Activated CD4-positive, alpha-beta memory T cell treated with anti-CD3 and anti-CD28 coated beads, Interleukin-2, amount 10 ng/mL, durations not matched to agents 7 days and 5 days (primary cell): Measurements from ENCODE around the gene CHCHD6. TPM values are rescaled to one million over a fixed set of nuclear protein-coding genes. Genes with fewer than 3 reads are reported as not detected.
A peak's percentile ranks its signal among the peaks of the same experiment; 100 is the strongest.

Experiments
- CTCF ChIA-PET: fragments of 350-600 bp; sonication (Branson Sonifier 250); formaldehyde crosslinking; loops from one replicate; lab custom pipeline; 2021; ENCODE audit warnings: antibody characterized with exemption, inconsistent platforms; lab: Charles Lee
- POLR2A ChIA-PET: fragments of 350-600 bp; sonication (Branson Sonifier 250); formaldehyde crosslinking; loops from one replicate; lab custom pipeline; 2021; ENCODE audit warnings: antibody characterized with exemption; lab: Charles Lee
- DNase-seq: peaks from one replicate; pipeline ENCODE4 v3.0.0-alpha.2; 2020
- H3K27ac Mint-ChIP-seq: one replicate; pipeline ENCODE4 v1.8.0; 2021; ENCODE audit warnings: mild to moderate bottlenecking, mixed read lengths
- H3K27me3 Mint-ChIP-seq: one replicate; pipeline ENCODE4 v1.8.0; 2021; ENCODE audit warnings: mixed read lengths
- H3K36me3 Mint-ChIP-seq: one replicate; pipeline ENCODE4 v1.8.0; 2021; ENCODE audit warnings: low read depth, mixed read lengths
- H3K4me1 Mint-ChIP-seq: one replicate; pipeline ENCODE4 v1.8.0; 2021; ENCODE audit warnings: mixed read lengths
- H3K4me3 Mint-ChIP-seq: one replicate; pipeline ENCODE4 v1.8.0; 2021; ENCODE audit warnings: mild to moderate bottlenecking, mixed read lengths
- H3K9me3 Mint-ChIP-seq: one replicate; pipeline ENCODE4 v1.8.0; 2021; ENCODE audit warnings: mixed read lengths
- total RNA-seq, 2 experiments: library from RNA; stranded (reverse); gene quantifications; one replicate each; pipeline ENCODE4 v1.2.3, GENCODE V29; 2021

The CHCHD6 gene
- total RNA-seq, 2 experiments from 2014 or later = 4.0 to 4.1 TPM

DNA sequence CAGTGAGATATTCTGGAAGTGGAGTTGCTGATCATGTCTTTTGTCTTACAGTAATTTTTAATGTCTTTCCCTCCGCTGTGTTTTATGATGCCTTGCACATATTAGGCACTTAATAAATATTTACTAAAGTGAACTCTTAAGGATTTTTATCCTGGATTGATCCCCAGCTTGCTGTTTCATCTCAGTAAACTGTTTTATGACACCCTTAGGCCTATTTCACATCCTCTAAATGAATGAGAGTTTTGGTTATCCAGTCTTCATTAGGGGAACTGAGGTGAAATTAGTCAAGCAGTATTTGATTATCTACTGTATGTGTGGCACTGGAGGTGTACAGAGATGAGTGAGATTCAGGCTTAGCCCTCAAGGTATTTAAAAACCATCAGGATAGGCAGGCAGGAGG lies 19.8 kb downstream of the CHCHD6 start:
- ChIA-PET POLR2A (no interaction called here), CTCF (no interaction called here)
- Mint-ChIP-seq H3K36me3 (no peaks in the 10 kb centered on the region), H3K4me3 (no peak overlapping the region), H3K27ac (no peak overlapping the region), H3K27me3 (no peaks in the 10 kb centered on the region), H3K9me3 (no peaks in the 10 kb centered on the region), H3K4me1 (no peaks in the 10 kb centered on the region)
- no peak for DNase-seq

DNA sequence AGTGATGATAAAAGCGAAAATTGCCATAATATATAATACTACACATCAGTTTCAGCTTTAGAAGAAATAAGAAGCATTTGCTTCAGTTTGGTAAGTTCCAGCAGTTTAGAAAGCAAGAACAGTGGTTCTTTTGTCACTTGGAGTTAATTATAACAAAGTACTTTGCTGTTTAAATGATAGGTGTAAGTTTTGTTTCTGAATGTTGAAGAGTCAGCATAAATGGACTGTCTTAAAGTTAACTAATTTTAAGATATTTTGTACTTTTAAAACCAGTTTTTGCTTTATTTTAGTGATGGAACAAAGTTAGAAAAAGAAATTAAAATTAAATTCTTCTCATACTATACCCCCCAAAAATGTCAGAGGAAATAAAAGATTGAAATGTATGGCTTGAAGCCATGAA lies 24.6 kb downstream of the CHCHD6 start:
- ChIA-PET CTCF (no interaction called here), POLR2A (no interaction called here)
- Mint-ChIP-seq H3K9me3 (no peaks in the 10 kb centered on the region), H3K27ac (no peak overlapping the region), H3K4me1 (peaks cover 8% of the 10 kb centered on the region), H3K36me3 (no peaks in the 10 kb centered on the region), H3K4me3 (no peak overlapping the region), H3K27me3 (no peaks in the 10 kb centered on the region)
- no peak for DNase-seq

DNA sequence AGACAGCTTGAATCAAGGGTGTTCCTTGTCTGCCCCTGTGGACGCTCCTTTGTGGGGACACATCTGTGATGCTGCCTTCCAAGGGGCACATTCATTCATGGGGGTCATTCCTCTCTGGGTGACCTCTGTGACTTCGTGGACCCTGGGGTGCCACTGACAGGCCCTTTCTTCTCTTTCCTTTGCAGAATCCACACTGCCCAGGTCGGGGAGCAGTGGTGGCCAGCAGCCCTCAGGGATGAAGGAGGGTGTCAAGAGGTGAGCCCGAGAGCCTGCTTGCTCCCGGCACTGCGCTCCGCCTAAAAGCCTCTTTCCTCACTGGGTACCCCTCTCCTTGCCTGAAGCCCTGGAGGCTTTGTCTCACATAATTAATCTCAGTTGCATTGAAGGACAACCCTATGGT lies 26.3 kb downstream of the CHCHD6 start:
- no peaks in the 10 kb centered on the region for H3K9me3 Mint-ChIP-seq
- H3K27me3 Mint-ChIP-seq = no peaks in the 10 kb centered on the region
- ChIA-PET CTCF (no interaction called here), POLR2A (no interaction called here)
- DNase-seq = no peak
- H3K4me1 Mint-ChIP-seq = peaks cover 8% of the 10 kb centered on the region
- no peak overlapping the region for H3K4me3 Mint-ChIP-seq
- H3K36me3 Mint-ChIP-seq = no peaks in the 10 kb centered on the region
- no peak overlapping the region for H3K27ac Mint-ChIP-seq

DNA sequence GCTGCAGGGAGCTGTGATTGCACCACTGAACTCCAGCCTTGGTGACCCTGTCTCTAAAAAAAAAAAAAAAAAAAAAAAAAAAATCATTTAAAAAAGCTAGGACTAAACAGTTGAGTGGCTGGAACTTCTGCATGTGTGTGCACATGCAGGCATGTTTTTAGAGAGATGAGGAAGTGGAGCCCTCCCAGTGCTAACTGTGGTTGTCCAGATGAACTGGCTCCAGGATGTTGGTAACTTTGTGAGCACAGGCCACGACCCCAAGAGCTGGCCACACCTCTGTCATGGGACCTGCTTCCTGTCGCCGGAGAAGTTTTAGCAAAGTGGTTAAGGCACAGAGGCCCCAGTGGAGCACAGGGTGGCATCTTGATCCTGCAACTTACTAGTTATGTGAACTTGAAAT lies 27.0 kb downstream of the CHCHD6 start:
- H3K36me3 Mint-ChIP-seq = no peaks in the 10 kb centered on the region
- H3K4me3 Mint-ChIP-seq = no peak overlapping the region
- H3K9me3 Mint-ChIP-seq = no peaks in the 10 kb centered on the region
- CTCF ChIA-PET = interaction anchor here (0.7 kb wide), 1 partner anchor 220 kb away, joined by 6 read pairs; no protein-coding TSS in a partner anchor
- peak overlapping the region; percentile 6 for H3K27ac Mint-ChIP-seq
- H3K4me1 Mint-ChIP-seq = peaks cover 8% of the 10 kb centered on the region
- DNase-seq = peak; percentile 18
- H3K27me3 Mint-ChIP-seq = no peaks in the 10 kb centered on the region
- POLR2A ChIA-PET = no interaction called here

DNA sequence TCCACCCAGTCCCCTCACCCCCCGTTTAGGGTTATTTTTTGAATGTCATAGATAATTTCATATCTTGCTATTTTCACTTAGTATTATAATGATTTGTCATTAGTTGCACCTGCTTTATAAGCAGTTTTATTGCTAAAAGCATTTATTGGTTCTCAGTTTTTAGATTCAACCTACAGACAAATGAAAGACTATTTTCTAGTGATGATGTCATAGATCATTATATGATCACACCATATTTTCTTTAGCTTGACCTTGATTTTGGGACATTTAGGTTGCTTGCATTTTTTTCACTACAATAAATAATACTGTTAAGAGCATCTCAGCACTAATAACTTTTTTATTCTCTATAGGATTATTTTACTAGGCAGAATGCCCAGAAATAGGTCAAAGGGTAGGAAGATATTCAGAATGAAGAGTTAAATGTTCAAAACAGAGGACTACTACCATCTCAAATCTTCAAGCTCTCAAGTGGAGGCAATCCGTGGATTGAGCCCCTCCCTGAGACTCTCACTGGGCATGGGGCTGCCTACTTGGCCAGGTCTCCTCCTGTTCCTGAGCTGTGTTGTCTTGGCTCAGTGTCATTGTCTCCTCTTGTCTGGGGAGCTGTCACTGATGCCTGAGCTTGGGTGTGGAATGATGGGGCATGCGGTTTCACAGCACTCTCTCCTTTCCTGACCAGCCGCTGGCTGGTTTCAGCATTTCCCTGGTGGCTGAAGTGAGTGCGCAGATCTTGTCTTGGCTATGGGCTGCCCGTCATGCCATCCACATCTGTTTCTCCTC lies 28.4 kb downstream of the CHCHD6 start:
- no peak for DNase-seq
- Mint-ChIP-seq H3K27ac (no peak overlapping the region), H3K4me3 (no peak overlapping the region), H3K27me3 (no peaks in the 10 kb centered on the region), H3K36me3 (peaks cover 4% of the 10 kb centered on the region), H3K4me1 (peaks cover 8% of the 10 kb centered on the region), H3K9me3 (no peaks in the 10 kb centered on the region)
- ChIA-PET CTCF (no interaction called here), POLR2A (no interaction called here)

DNA sequence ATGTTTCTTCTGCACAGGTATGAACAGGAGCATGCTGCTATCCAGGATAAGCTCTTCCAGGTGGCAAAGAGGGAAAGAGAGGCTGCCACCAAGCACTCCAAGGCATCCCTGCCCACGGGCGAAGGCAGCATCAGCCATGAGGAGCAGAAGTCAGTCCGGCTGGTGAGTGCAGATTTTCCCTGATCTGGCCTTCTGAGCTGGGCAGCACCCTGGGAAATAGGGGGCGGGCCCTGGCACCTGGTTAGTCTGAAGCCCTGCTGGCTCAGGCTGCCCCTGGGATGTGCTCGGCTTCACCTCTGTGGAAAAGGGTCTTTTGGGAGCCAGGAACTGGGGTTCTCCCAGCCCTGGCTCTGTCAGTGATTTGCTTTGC lies 29.0 kb downstream of the CHCHD6 start:
- Mint-ChIP-seq H3K9me3 (no peaks in the 10 kb centered on the region), H3K4me3 (no peak overlapping the region), H3K27ac (no peak overlapping the region), H3K4me1 (peaks cover 8% of the 10 kb centered on the region), H3K36me3 (peaks cover 5% of the 10 kb centered on the region), H3K27me3 (no peaks in the 10 kb centered on the region)
- DNase-seq = no peak
- POLR2A ChIA-PET = no interaction called here
- CTCF ChIA-PET = no interaction called here

DNA sequence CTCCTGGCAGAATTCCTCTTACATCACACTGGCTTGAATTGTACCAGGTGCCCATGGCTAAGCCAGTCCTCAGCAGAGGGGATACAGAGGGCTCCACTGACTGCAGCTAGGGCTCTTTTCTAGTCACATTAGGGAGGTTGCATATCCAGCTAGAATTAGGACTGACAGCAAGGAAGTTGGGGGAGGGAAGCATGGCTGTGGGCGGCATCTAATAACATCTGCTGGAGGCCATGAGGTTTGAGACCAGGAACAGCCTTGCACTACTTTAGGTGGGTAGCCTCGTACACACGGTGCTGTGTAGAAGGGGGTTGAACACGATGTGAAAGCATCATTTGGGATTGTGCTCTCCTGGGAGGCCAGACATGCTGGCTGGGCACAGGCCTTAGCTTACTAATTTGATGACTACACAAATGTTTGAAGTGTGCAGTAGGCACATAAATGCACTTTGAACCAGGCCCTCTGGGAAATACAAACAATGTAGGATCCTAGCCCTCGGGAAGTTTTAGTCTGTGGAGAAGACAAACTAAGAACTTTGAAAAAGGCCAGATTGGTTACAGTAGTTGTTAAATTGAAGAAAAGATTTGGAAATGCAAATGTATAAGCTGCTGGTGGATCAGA lies 30.2 kb downstream of the CHCHD6 start:
- DNase-seq = no peak
- Mint-ChIP-seq H3K4me1 (peaks cover 8% of the 10 kb centered on the region), H3K27me3 (no peaks in the 10 kb centered on the region), H3K4me3 (no peak overlapping the region), H3K9me3 (no peaks in the 10 kb centered on the region), H3K27ac (no peak overlapping the region), H3K36me3 (peaks cover 5% of the 10 kb centered on the region)
- POLR2A ChIA-PET = no interaction called here
- CTCF ChIA-PET = interaction anchor here (1.8 kb wide), 1 partner anchor 248 kb away, joined by 4 read pairs; the partner anchor contains the start of gene PLXNA1

DNA sequence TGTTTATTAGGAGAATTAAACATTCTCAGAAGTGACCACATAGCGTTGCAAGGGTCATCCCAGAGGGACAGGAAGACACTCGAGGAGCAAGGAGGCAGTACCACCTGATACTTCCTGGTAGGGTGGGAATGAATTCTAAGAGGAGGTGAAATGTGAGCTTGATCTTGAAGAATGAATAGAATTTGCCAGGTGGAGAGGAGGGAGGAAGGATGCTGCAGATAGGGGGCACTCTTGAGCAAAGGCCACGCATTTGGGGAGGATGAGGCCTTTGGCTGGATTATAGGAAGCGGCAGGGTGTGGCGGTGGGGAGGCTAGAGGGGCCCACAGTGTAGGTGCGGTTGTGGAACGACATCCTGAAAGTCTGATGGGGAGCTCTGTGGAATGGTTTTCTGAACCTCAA lies 33.5 kb downstream of the CHCHD6 start:
- Mint-ChIP-seq H3K4me1 (no peaks in the 10 kb centered on the region), H3K9me3 (peaks cover 3% of the 10 kb centered on the region), H3K4me3 (no peak overlapping the region), H3K27me3 (no peaks in the 10 kb centered on the region), H3K36me3 (peaks cover 5% of the 10 kb centered on the region), H3K27ac (no peak overlapping the region)
- ChIA-PET CTCF (no interaction called here), POLR2A (no interaction called here)
- DNase-seq = no peak

DNA sequence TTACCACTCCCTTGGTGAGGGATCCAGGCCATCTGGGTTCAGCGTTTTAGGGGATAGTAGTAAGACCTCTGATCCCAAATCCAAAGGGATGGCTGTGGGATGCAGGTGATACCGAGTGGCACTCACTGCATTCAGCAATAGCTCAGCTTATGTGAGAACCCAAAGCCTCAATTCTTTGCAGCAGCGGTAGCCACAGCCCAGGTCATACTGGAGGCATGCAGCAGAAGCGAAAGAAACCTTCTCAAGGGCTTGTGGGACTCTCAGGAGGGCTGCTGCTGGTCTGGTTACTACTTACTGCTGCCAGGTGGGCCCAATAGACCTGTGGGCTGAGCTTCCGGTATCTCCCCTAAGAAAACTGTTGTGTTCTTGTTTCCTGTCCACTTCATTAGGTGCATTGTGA lies 38.0 kb downstream of the CHCHD6 start:
- H3K27me3 Mint-ChIP-seq = no peaks in the 10 kb centered on the region
- DNase-seq = no peak
- H3K36me3 Mint-ChIP-seq = peaks cover 3% of the 10 kb centered on the region
- ChIA-PET POLR2A (no interaction called here), CTCF (no interaction called here)
- H3K4me3 Mint-ChIP-seq = no peak overlapping the region
- no peak overlapping the region for H3K27ac Mint-ChIP-seq
- peaks cover 3% of the 10 kb centered on the region for H3K9me3 Mint-ChIP-seq
- no peaks in the 10 kb centered on the region for H3K4me1 Mint-ChIP-seq

DNA sequence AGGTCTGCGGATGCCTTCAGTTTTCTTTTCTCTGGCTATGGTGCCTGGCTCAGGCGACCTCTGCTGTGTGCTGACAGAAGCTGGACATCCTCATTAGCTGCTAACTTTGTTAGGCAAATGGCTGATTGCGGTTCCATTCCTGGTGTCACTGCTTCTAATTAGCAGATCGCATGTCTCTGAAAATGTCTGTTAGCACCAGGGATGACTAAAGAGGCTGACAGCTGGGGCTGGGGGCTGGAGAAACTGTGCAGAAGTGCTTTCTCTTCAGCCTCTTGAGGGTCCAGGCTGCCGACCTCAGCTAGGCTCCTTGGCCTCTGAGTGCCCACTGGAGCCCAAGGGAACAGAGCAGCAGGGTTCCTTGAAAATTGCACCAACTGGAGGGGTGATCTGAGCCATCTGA lies 39.3 kb downstream of the CHCHD6 start:
- POLR2A ChIA-PET = no interaction called here
- H3K27ac Mint-ChIP-seq = no peak overlapping the region
- H3K27me3 Mint-ChIP-seq = no peaks in the 10 kb centered on the region
- H3K4me1 Mint-ChIP-seq = no peaks in the 10 kb centered on the region
- H3K4me3 Mint-ChIP-seq = no peak overlapping the region
- H3K9me3 Mint-ChIP-seq = peaks cover 3% of the 10 kb centered on the region
- no peak for DNase-seq
- no peaks in the 10 kb centered on the region for H3K36me3 Mint-ChIP-seq
- CTCF ChIA-PET = no interaction called here

DNA sequence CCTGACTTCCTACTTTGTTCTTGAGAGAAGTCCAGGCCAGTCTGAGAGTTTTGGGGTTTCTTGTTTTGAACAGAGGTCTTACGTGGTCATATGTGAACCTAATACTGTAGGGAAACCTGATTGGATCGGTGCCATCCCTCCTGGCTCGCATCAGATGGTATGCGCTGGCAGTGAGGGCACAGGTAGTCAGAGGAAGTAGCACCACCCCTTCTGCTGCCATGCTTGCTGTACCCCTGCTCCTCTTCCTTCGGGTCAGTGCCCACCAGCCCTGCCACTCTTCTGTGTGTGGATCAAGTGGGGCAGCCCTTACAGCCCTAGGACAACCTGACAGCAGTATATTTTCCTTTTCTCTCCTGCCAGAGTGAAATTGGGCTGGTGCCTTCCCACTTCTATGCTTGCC lies 39.7 kb downstream of the CHCHD6 start:
- H3K27me3 Mint-ChIP-seq = no peaks in the 10 kb centered on the region
- H3K4me1 Mint-ChIP-seq = peaks cover 2% of the 10 kb centered on the region
- peaks cover 3% of the 10 kb centered on the region for H3K9me3 Mint-ChIP-seq
- H3K36me3 Mint-ChIP-seq = no peaks in the 10 kb centered on the region
- ChIA-PET CTCF (no interaction called here), POLR2A (no interaction called here)
- H3K4me3 Mint-ChIP-seq = no peak overlapping the region
- no peak for DNase-seq
- H3K27ac Mint-ChIP-seq = no peak overlapping the region

DNA sequence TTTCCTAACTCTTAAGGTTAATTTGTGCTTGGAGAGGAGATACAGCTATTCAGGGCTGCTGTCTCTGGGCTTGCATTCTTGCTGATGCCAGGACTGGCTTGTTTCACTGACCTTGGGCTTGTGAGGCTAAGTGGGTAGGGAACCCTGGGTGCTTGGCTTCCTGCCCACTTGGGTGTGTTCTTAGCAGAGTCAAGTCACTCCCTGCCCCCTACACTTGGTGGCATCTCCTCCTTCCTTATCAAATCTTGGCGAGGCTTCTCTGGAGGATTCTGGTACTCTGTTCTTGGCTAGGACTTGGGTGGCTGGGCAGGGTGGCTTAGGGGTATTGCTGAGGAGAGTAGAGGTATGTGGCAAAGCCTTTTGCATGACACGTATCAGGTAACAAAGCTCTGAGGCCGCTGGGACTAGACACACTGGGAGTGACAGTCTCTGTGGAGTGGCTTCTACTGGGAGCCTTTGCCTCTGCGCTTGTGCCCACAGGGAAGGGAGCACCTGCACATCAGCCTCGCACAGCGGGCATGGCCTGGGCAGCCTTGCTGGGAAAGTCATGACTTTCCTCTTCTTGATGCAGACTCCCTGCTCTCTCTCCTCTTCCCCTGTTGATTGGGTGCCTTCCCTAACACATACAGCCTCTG lies 41.8 kb downstream of the CHCHD6 start:
- Mint-ChIP-seq H3K9me3 (no peaks in the 10 kb centered on the region), H3K27ac (no peak overlapping the region), H3K4me3 (no peak overlapping the region), H3K4me1 (peaks cover 7% of the 10 kb centered on the region), H3K36me3 (no peaks in the 10 kb centered on the region), H3K27me3 (no peaks in the 10 kb centered on the region)
- CTCF ChIA-PET = no interaction called here
- POLR2A ChIA-PET = no interaction called here
- no peak for DNase-seq

DNA sequence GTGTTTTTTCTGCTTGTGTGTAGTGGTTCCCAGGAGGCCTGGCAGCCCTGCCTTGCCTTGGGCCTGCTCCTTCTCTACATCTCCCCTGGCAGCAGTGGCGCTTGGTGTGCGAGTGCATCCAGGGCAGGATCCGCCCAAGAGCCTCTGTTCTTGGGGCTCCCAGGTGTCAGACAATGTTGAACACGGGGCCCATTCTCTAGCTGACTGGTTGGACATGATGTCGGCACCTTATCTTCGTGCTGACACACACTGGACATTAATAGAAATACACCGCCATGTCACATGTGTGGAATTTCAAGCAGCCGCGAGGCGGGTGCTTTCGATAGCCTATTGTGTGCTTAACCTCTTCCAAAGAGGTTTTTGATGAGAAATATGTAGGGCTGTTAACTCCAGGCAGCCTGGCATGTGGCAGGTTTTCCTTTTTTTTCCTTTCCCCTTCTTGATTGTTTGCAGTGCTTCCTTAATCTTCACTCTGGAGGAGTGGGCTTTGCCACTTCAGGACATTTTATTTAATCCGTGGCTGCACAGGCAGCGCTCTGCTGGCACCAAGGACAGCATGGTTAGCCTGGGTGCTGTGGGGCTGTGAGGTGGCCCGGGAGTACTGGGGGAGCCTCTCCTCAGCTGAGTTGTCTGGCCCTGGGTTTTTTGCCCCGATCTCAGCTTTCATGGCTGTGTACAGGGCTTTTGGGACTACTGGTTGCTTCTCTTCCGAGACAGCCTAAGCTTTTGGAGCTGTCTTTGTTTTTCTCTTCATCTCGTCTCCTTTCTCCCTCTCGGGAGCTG lies 42.5 kb downstream of the CHCHD6 start:
- ChIA-PET POLR2A (no interaction called here), CTCF (no interaction called here)
- Mint-ChIP-seq H3K36me3 (no peaks in the 10 kb centered on the region), H3K4me1 (peaks cover 7% of the 10 kb centered on the region), H3K27me3 (no peaks in the 10 kb centered on the region), H3K4me3 (no peak overlapping the region), H3K9me3 (no peaks in the 10 kb centered on the region), H3K27ac (no peak overlapping the region)
- no peak for DNase-seq
